K562 (cell line): ENCODE results near the gene IQSEC3. TPM values are rescaled to one million over a fixed set of nuclear protein-coding genes. Genes with fewer than 3 reads are reported as not detected.

Experiments used
- ARID4B ChIP-seq: sonication (generic); formaldehyde crosslinking; IDR thresholded peaks from 2 replicates; pipeline ENCODE4 v1.8.0; 2022; ENCODE audit warnings: mild to moderate bottlenecking, missing genetic modification reagents
- POLR2H ChIP-seq: IDR thresholded peaks from 2 replicates; pipeline ENCODE4 v1.6.1; 2016; ENCODE audit warnings: missing genetic modification characterization, low read depth, mild to moderate bottlenecking, control low read depth, missing compliant biosample characterization, moderate library complexity
- RBM17 ChIP-seq: fragments of 200-400 bp; formaldehyde crosslinking; IDR thresholded peaks from 2 replicates; pipeline ENCODE4 v1.6.1; 2017; ENCODE audit warnings: low read depth, mild to moderate bottlenecking, low read length, borderline replicate concordance
- RBM39 ChIP-seq: fragments of 200-400 bp; formaldehyde crosslinking; optimal IDR thresholded peaks from 2 replicates; pipeline ENCODE3; 2018; ENCODE audit warnings: low read depth, low read length
- THRB ChIP-seq: fragments of 450-650 bp; formaldehyde crosslinking; conservative IDR thresholded peaks from 2 replicates; pipeline ENCODE4 v1.4.0; 2022; ENCODE audit warnings: mild to moderate bottlenecking, missing genetic modification characterization
- polyA plus RNA-seq, 8 experiments: library from polyadenylated mRNA; depleted of rRNA in 4 of 8; stranded (reverse) in 5 of 8; unstranded in 3 of 8; fragments of >200 nt; fragmentation: Nextera tagmentation in 2 of 8; fragmentation: Illumina TruSeq in 1 of 8; extraction: Ambion mirVana in 2 of 8; extraction: Trizol in 1 of 8; gene quantifications; 2 replicates each; pipeline versions ENCODE4 v1.2.1 to v1.2.3, GENCODE V29; 2011 to 2014; ENCODE audit warnings: inconsistent platforms in 1 of 8, missing spikeins in 1 of 8
- total RNA-seq, 7 experiments: library from RNA; depleted of rRNA in 6 of 7; stranded (reverse); fragments of >200 nt in 6 of 7; fragmentation: Illumina TruSeq in 2 of 7; extraction: Trizol in 2 of 7; gene quantifications; 2 replicates each; pipeline versions ENCODE4 v1.2.1 to v1.2.3, GENCODE V29; 2011 to 2021; ENCODE audit warnings: low replicate concordance in 1 of 7
- TF ChIP-seq, protein P1 (sequence below): fragments of 250-450 bp; sonication (Bioruptor Pico); IDR thresholded peaks from 2 replicates; pipeline ENCODE4 v1.9.0; 2021; ENCODE audit warnings: mild to moderate bottlenecking
- TF ChIP-seq, protein P2 (sequence below): IDR thresholded peaks from 2 replicates; pipeline ENCODE4 v1.6.1; 2012; ENCODE audit warnings: low read depth, low read length, improper control_type of control experiment, borderline replicate concordance

Gene IQSEC3
- total and polyA plus RNA-seq, 9 of the 15 experiments (the other 6 are each of a cell fraction or from before 2014, with no cell fraction given) = under 0.01 to 0.25 (median 0.08) TPM; not detected in 3

DNA sequence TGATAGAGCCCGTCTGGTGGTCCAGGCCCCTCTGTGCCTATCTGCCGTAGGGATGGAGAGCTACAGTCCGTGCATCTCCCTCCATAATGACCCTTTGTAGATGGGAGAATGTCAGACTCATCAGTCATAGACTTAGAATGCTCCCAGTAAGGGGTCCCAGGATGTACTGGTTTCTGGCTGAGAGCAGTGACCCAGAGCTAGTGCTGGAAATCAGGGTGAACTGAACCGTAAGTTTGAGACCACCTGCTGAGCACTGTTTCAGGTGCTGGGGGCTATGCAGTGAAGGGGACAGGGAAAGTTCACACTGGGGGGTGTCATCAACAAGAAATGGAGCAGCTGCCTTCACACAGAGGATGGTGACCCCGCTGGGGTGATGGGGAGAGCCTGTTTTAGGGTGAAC, 113.3 kb downstream of the IQSEC3 start (continued):
- TF ChIP-seq ARID4B (no peak), RBM39 (no peak), RBM17 (no peak), POLR2H (tag) (no peak), THRB (no peak)
- TF ChIP-seq, protein P1, sequence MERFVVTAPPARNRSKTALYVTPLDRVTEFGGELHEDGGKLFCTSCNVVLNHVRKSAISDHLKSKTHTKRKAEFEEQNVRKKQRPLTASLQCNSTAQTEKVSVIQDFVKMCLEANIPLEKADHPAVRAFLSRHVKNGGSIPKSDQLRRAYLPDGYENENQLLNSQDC (CRISPR knock-in tag) = no peak
- TF ChIP-seq, protein P2, sequence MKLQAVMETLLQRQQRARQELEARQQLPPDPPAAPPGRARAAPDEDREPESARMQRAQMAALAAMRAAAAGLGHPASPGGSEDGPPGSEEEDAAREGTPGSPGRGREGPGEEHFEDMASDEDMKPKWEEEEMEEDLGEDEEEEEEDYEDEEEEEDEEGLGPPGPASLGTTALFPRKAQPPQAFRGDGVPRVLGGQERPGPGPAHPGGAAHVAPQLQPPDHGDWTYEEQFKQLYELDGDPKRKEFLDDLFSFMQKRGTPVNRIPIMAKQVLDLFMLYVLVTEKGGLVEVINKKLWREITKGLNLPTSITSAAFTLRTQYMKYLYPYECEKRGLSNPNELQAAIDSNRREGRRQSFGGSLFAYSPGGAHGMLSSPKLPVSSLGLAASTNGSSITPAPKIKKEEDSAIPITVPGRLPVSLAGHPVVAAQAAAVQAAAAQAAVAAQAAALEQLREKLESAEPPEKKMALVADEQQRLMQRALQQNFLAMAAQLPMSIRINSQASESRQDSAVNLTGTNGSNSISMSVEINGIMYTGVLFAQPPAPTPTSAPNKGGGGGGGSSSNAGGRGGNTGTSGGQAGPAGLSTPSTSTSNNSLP = no peak
